ENCODE data around the gene PRDM7. TPM values are rescaled to one million over a fixed set of nuclear protein-coding genes. Genes with fewer than 3 reads are reported as not detected.

The PRDM7 gene
- total and polyA plus RNA-seq, 2 of the 4 experiments (the other 2 are of a cell fraction) = not detected

DNA sequence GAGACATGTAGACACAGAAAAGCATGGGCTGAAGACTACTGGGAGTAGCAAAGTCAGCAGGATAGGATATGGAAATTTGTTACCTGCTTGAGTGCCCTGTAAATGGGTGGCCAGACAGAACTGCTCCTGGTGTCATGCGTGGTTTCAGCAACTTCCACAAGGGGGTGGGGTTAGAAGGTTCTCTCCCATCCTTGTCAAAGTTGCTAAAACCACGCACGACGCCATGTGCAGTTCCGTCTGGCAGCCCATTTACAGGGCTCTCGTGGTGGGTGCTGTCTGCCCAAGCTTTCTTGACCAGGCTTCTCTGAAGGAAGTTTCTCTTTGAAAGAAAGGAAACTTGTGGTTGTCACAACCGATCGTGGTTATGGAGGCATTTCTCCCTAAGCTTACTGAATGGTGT lies 51.0 kb downstream of the PRDM7 start:
- H3K79me1 ChIP-seq (ENCODE audit: low read depth in 1 of 2, low read length in 2 of 2) = peaks cover 10 to 31% of the 10 kb centered on the region in 2 experiments
- H3K9me1 ChIP-seq (ENCODE audit: insufficient read depth, low read length) = no peaks in the 10 kb centered on the region; the same call in none of the 2 replicates
- ATAC-seq (ENCODE audit: low read depth) (no peak), DNase-seq (no peak)
- H2BK15ac ChIP-seq (ENCODE audit: low read depth, low read length) = no peak overlapping the region
- H4K5ac ChIP-seq (ENCODE audit: low read depth, low read length) = no peak overlapping the region
- POLR2A ChIA-PET (ENCODE audit: unreplicated experiment) = no interaction called here
- BruUV-seq (replicated peaks) = no TSS peak
- H3K4me2 ChIP-seq (ENCODE audit: low read depth, low read length) = no peak overlapping the region
- dilution Hi-C loops (cut with HindIII; ENCODE audit: low sequenced_read_pairs, unreplicated experiment) = no loop called here
- H2BK120ac ChIP-seq (ENCODE audit: low read depth, low read length) = no peak overlapping the region
- no peak overlapping the region for H3K56ac ChIP-seq (ENCODE audit: extremely low read depth, insufficient read depth, low read length)
- H3K4me1 ChIP-seq (ENCODE audit: control insufficient read depth, insufficient read depth, low read length) = peaks cover 3% of the 10 kb centered on the region
- no peak overlapping the region for H3K4me3 ChIP-seq (ENCODE audit: insufficient read depth, low read depth, low read length)
- no peak overlapping the region for H2AK9ac ChIP-seq (replicated peaks; ENCODE audit: low read depth, low read length, poor library complexity)
- H2AFZ ChIP-seq (replicated peaks; ENCODE audit: low read length, poor library complexity) = no peak overlapping the region
- peaks cover 9% of the 10 kb centered on the region for H3K36me3 ChIP-seq (ENCODE audit: control insufficient read depth, insufficient read depth, low read length)
- H4K8ac ChIP-seq (ENCODE audit: low read depth in 2 of 2, low read length in 2 of 2) = no peak overlapping the region
- no peak overlapping the region for H3K23ac ChIP-seq (ENCODE audit: low read depth, low read length)
- no peak overlapping the region for H3K4ac ChIP-seq (ENCODE audit: low read depth, low read length)
- H3K27me3 ChIP-seq (ENCODE audit: control insufficient read depth, insufficient read depth, low read length) = no peaks in the 10 kb centered on the region
- TF ChIP-seq CEBPB (IDR thresholded peaks at IDR 0.05; ENCODE audit: low read depth, low read length) (no peak), POLR2A (IDR thresholded peaks at IDR 0.05; ENCODE audit: low read depth, low read length) (no peak), NFE2L2 (IDR thresholded peaks at IDR 0.05; ENCODE audit: low read depth, low read length) (no peak), MAZ (IDR thresholded peaks at IDR 0.05; ENCODE audit: borderline replicate concordance, low read depth, low read length) (no peak), CHD1 (IDR thresholded peaks at IDR 0.05; ENCODE audit: low read depth, low read length) (no peak), MXI1 (IDR thresholded peaks at IDR 0.05; ENCODE audit: borderline replicate concordance, low read depth, low read length) (no peak), FOS (IDR thresholded peaks at IDR 0.05; ENCODE audit: low read depth, low read length) (no peak)
- TF ChIP-seq, protein P1, sequence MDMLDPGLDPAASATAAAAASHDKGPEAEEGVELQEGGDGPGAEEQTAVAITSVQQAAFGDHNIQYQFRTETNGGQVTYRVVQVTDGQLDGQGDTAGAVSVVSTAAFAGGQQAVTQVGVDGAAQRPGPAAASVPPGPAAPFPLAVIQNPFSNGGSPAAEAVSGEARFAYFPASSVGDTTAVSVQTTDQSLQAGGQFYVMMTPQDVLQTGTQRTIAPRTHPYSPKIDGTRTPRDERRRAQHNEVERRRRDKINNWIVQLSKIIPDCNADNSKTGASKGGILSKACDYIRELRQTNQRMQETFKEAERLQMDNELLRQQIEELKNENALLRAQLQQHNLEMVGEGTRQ (IDR thresholded peaks at IDR 0.05; ENCODE audit: low read depth, low read length) = no peak
- TF ChIP-seq, protein P2, sequence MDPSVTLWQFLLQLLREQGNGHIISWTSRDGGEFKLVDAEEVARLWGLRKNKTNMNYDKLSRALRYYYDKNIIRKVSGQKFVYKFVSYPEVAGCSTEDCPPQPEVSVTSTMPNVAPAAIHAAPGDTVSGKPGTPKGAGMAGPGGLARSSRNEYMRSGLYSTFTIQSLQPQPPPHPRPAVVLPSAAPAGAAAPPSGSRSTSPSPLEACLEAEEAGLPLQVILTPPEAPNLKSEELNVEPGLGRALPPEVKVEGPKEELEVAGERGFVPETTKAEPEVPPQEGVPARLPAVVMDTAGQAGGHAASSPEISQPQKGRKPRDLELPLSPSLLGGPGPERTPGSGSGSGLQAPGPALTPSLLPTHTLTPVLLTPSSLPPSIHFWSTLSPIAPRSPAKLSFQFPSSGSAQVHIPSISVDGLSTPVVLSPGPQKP (IDR thresholded peaks at IDR 0.05; ENCODE audit: borderline replicate concordance, low read depth, low read length) = no peak
- H2AK5ac ChIP-seq (ENCODE audit: low read depth, low read length) = no peak overlapping the region
- no peak overlapping the region for H3K27ac ChIP-seq (ENCODE audit: insufficient read depth, low read length)
- 93% methylated on average over 3 of the region's 8 CpGs; no CpG with 5 or more reads in 1 of the 2 experiments for WGBS, 2 experiments (ENCODE audit: extremely low coverage in 2 of 2, insufficient read length in 1 of 2)
- no peak overlapping the region for H3K9ac ChIP-seq (ENCODE audit: low read depth, low read length)
- in situ Hi-C loops (cut with MboI; ENCODE audit: low sequenced_read_pairs) = no loop called here
- CTCF ChIA-PET = no interaction called here
- H4K91ac ChIP-seq (ENCODE audit: insufficient read depth, low read depth, low read length) = no peak overlapping the region
- H3K14ac ChIP-seq (replicated peaks; ENCODE audit: low read depth, low read length) = no peak overlapping the region
- no peak overlapping the region for H3K18ac ChIP-seq (ENCODE audit: low read depth, low read length)
- no peak overlapping the region for H2BK5ac ChIP-seq (ENCODE audit: low read depth, low read length, poor library complexity, severe bottlenecking)
- H2BK20ac ChIP-seq (ENCODE audit: low read depth, low read length) = no peak overlapping the region
- intact Hi-C loops (cut with micrococcal nuclease) = loop anchor here (10.0 kb wide), 1 partner anchor 101 kb away; the partner anchor contains the start of gene TUBB3
- no peaks in the 10 kb centered on the region for H3K9me3 ChIP-seq (ENCODE audit: control insufficient read depth, insufficient read depth, low read length)
- no peaks in the 10 kb centered on the region; the same call in 1 of the 2 replicates for H4K20me1 ChIP-seq (ENCODE audit: insufficient read depth, low read length)

Measured in IMR-90 (cell line).